K562 (cell line): Measurements from ENCODE around the gene NFYC. TPM values are rescaled to one million over a fixed set of nuclear protein-coding genes. Genes with fewer than 3 reads are reported as not detected.
A peak's percentile ranks its signal among the peaks of the same experiment; 100 is the strongest.

Experiments used
- ATAC-seq: fragments of 200-7000 bp; cut with Tn5 transposase; 3 replicates; pipeline ENCODE4 v1.9.1; 2020; ENCODE audit warnings: moderate library complexity
- BruUV-seq: library from RNA; stranded (reverse); fragments of 400-500 nt; replicated peaks from 2 replicates; lab custom pipeline; 2021; lab: Mats Ljungman, UMichigan
- CTCF ChIA-PET: fragments of 300-600 bp; formaldehyde crosslinking; extraction: SDS; loops from one replicate; lab custom pipeline; 2021; ENCODE audit warnings: low intra/inter-chr PET ratio; lab: Yijun Ruan, JAX
- POLR2A ChIA-PET: fragments of 300-600, 350-650 bp; sonication (Branson Sonifier 250); formaldehyde crosslinking; extraction: SDS; loops from one replicate; lab custom pipeline; 2021; ENCODE audit warnings: antibody characterized with exemption, inconsistent platforms; lab: Yijun Ruan, JAX
- DNase-seq, 4 experiments: peaks; one replicate each; pipeline versions ENCODE4 v3.0.0 to v3.0.0-alpha.2; 2011 to 2018; ENCODE audit warnings: low spot score in 3 of 4, mixed read lengths in 3 of 4; ENCODE audit errors: extremely low read depth in 1 of 4
- FAIRE-seq: peaks from 2 replicates; lab custom pipeline; 2011; peaks lifted over from hg19 to GRCh38; lab: Jason Lieb, UNC
- H2AFZ ChIP-seq: 2 replicates; pipeline ENCODE4 v1.6.0; 2011; ENCODE audit warnings: low read depth, low read length, control low read depth, inconsistent platforms
- H3K27ac ChIP-seq: fragments of 200-600 bp; 3 replicates; pipeline ENCODE4 v1.8.0; 2011; ENCODE audit warnings: low read depth, mild to moderate bottlenecking, control low read depth, inconsistent platforms, low read length, moderate library complexity, mixed read lengths; ENCODE audit errors: extremely low read depth
- H3K27me3 ChIP-seq, 2 experiments: fragments of 300-600 bp in 1 of 2; 2 replicates in 1 of 2; 3 replicates in 1 of 2; pipeline versions ENCODE4 v1.6.0 to v1.8.0; 2011; ENCODE audit warnings: inconsistent platforms in 2 of 2, low read length in 2 of 2, mild to moderate bottlenecking in 1 of 2, mixed read lengths in 1 of 2, moderate library complexity in 1 of 2; ENCODE audit not compliant: control insufficient read depth in 2 of 2, insufficient read depth in 2 of 2
- H3K36me3 ChIP-seq: fragments of 300-600 bp; 3 replicates; pipeline ENCODE4 v1.8.0; 2011; ENCODE audit warnings: mild to moderate bottlenecking, low read length, inconsistent platforms; ENCODE audit not compliant: control insufficient read depth, insufficient read depth
- H3K4me1 ChIP-seq, 2 experiments: fragments of 200-600 bp in 1 of 2; replicated peaks in 1 of 2; 2 replicates in 1 of 2; 3 replicates in 1 of 2; pipeline versions ENCODE4 v1.5.1 to v1.8.0; 2011; ENCODE audit warnings: inconsistent platforms in 2 of 2, low read length in 2 of 2, mild to moderate bottlenecking in 1 of 2, mixed read lengths in 1 of 2, moderate library complexity in 1 of 2; ENCODE audit not compliant: control insufficient read depth in 2 of 2, insufficient read depth in 2 of 2
- H3K4me2 ChIP-seq: 2 replicates; pipeline ENCODE4 v1.6.1; 2011; ENCODE audit warnings: low read length, control low read depth, inconsistent platforms, mixed read lengths; ENCODE audit not compliant: insufficient read depth
- H3K4me3 ChIP-seq: fragments of 200-600 bp; sonication (generic), shearing (Covaris generic); 2 replicates; pipeline ENCODE4 v1.5.1; 2016; ENCODE audit warnings: control low read depth, inconsistent platforms
- H3K79me2 ChIP-seq: fragments of 200-600 bp; 3 replicates; pipeline ENCODE4 v1.8.0; 2011; ENCODE audit warnings: low read length, inconsistent platforms; ENCODE audit not compliant: control insufficient read depth, insufficient read depth
- H3K9ac ChIP-seq, 2 experiments: 2 replicates each; pipeline versions ENCODE4 v1.6.0 to v1.6.1; 2011; ENCODE audit warnings: low read depth in 2 of 2, low read length in 2 of 2, control low read depth in 1 of 2, inconsistent platforms in 1 of 2, mild to moderate bottlenecking in 1 of 2, mixed read lengths in 1 of 2; ENCODE audit not compliant: insufficient read depth in 1 of 2
- H3K9me1 ChIP-seq: one replicate; pipeline ENCODE4 v1.6.0; 2011; ENCODE audit warnings: inconsistent platforms, mild to moderate bottlenecking, low read length, moderate library complexity; ENCODE audit not compliant: control insufficient read depth, insufficient read depth
- H3K9me3 ChIP-seq: replicated peaks from 2 replicates; pipeline ENCODE4 v1.5.1; 2011; ENCODE audit warnings: low read depth, low read length, inconsistent platforms; ENCODE audit not compliant: control insufficient read depth, insufficient read depth
- H4K20me1 ChIP-seq: replicated peaks from 2 replicates; pipeline ENCODE4 v1.6.1; 2011; ENCODE audit warnings: low read length, inconsistent platforms, mixed read lengths; ENCODE audit not compliant: control insufficient read depth, insufficient read depth
- ESRRA ChIP-seq: fragments of 450-650 bp; IDR thresholded peaks from 2 replicates; pipeline ENCODE4 v1.6.1; 2014; ENCODE audit warnings: low read depth, mild to moderate bottlenecking, moderate library complexity, borderline replicate concordance
- HDGF ChIP-seq: fragments of 450-650 bp; IDR thresholded peaks from 2 replicates; pipeline ENCODE4 v1.6.1; 2016
- RBFOX2 ChIP-seq: fragments of 200-400 bp; formaldehyde crosslinking; IDR thresholded peaks from 2 replicates; pipeline ENCODE4 v1.6.1; 2017; ENCODE audit warnings: low read depth, mild to moderate bottlenecking, low read length, moderate library complexity
- THAP12 ChIP-seq: fragments of 250-450 bp; sonication (Bioruptor Pico); IDR thresholded peaks from 2 replicates; pipeline ENCODE4 v1.9.0; 2021; ENCODE audit warnings: mild to moderate bottlenecking, inconsistent platforms
- ZSCAN32 ChIP-seq: fragments of 450-650 bp; formaldehyde crosslinking; IDR thresholded peaks from 2 replicates; pipeline ENCODE4 v1.4.0; 2020; ENCODE audit warnings: mild to moderate bottlenecking, moderate library complexity
- WGBS: fragments of 100-300 bp; shearing (Covaris generic); methylation state at CpG from one replicate; pipeline ENCODE4 v1.1.6; 2016; ENCODE audit warnings: low coverage, mixed read lengths; ENCODE audit not compliant: insufficient coverage; ENCODE audit errors: missing lambda C conversion rate; 5-methylcytosine and 5-hydroxymethylcytosine counted together
- in situ Hi-C: fragments of 300-500 bp; cut with MboI; formaldehyde crosslinking; loops from 4 replicates; pipeline ENCODE4 v1.15.0; 2018; ENCODE audit warnings: inconsistent platforms, mixed read lengths
- intact Hi-C: fragments of 100-400 bp; cut with micrococcal nuclease; formaldehyde crosslinking; loops from 2 replicates; pipeline ENCODE4 v1.14.2; 2022
- polyA plus RNA-seq, 8 experiments: library from polyadenylated mRNA; depleted of rRNA in 4 of 8; stranded (reverse) in 5 of 8; unstranded in 3 of 8; fragments of >200 nt; fragmentation: Nextera tagmentation in 2 of 8; fragmentation: Illumina TruSeq in 1 of 8; extraction: Ambion mirVana in 2 of 8; extraction: Trizol in 1 of 8; gene quantifications; 2 replicates each; pipeline versions ENCODE4 v1.2.1 to v1.2.3, GENCODE V29; 2011 to 2014; ENCODE audit warnings: inconsistent platforms in 1 of 8, missing spikeins in 1 of 8
- total RNA-seq, 7 experiments: library from RNA; depleted of rRNA in 6 of 7; stranded (reverse); fragments of >200 nt in 6 of 7; fragmentation: Illumina TruSeq in 2 of 7; extraction: Trizol in 2 of 7; gene quantifications; 2 replicates each; pipeline versions ENCODE4 v1.2.1 to v1.2.3, GENCODE V29; 2011 to 2021; ENCODE audit warnings: low replicate concordance in 1 of 7

Gene NFYC
- total and polyA plus RNA-seq, 9 of the 15 experiments (the other 6 are each of a cell fraction or from before 2014, with no cell fraction given): 4.8 to 59.8 (median 41.1) TPM

GRCh38 chr1:40784141-40784770 lies 92.8 kb downstream of the NFYC start (continued):
- TF ChIP-seq THAP12 (CRISPR knock-in tag) (0 out of 2 replicates have a peak, but pooled peaks have one; percentile 55), ESRRA (peak; percentile 76; the same call in 1 of the 2 replicates), HDGF (no peak; the same call in 1 of the 2 replicates)
- TF ChIP-seq, all 486 proteins: peak for 42

GRCh38 chr1:40784771-40785151 lies 93.3 kb downstream of the NFYC start:
- intact Hi-C loops (no loop called here), in situ Hi-C loops (loop anchor here (5.0 kb wide), 1 partner anchor 58 kb away; no protein-coding TSS in a partner anchor)
- ATAC-seq (peak; percentile 4; the same call in 2 of the 3 replicates), DNase-seq (no peak), FAIRE-seq (no peak)
- CTCF ChIA-PET: no interaction called here
- Histone ChIP-seq H3K4me1 (peaks cover 13 to 35% of the 10 kb centered on the region in 2 experiments), H3K27me3 (no peaks in the 10 kb centered on the region), H3K4me2 (peak overlapping the region; percentile 70; the same call in 1 of the 2 replicates), H2AFZ (0 out of 2 replicates have a peak overlapping the region, but pooled peaks have one; percentile 75), H3K9ac (peak overlapping the region; percentile 47 to 93; a peak in 3 of 4 replicates), H3K9me1 (no peaks in the 10 kb centered on the region), H3K27ac (no peak overlapping the region), H3K79me2 (peaks cover 7% of the 10 kb centered on the region; the same call in 2 of the 3 replicates), H3K36me3 (no peaks in the 10 kb centered on the region), H3K4me3 (peak overlapping the region; percentile 37), H4K20me1 (peaks cover 8% of the 10 kb centered on the region), H3K9me3 (no peaks in the 10 kb centered on the region)
- WGBS: 82% methylated on average over 7 of the region's 10 CpGs
- no TSS peak for BruUV-seq
- POLR2A ChIA-PET: interaction anchor here (0.6 kb wide), 1 partner anchor 32 kb away, joined by 3 read pairs; no protein-coding TSS in a partner anchor
- TF ChIP-seq ZSCAN32 (CRISPR knock-in tag): no peak
- 0 out of 2 replicates have a peak, but pooled peaks have one; percentile 1 for TF ChIP-seq RBFOX2
